VCaP (cell line): ENCODE results near the gene TAGLN.
A peak's percentile ranks its signal among the peaks of the same experiment; 100 is the strongest.

Experiments
- H3K27ac ChIP-seq: fragments of 450-650 bp; 2 replicates; pipeline ENCODE4 v1.5.1; 2017
- CTCF ChIP-seq: fragments of 450-650 bp; conservative IDR thresholded peaks from 2 replicates; pipeline ENCODE4 v1.5.1; 2017; ENCODE audit warnings: mild to moderate bottlenecking, moderate library complexity

TAGLN gene

GRCh38 chr11:117220999-117221774 lies 22.0 kb downstream of the TAGLN start:
- TF ChIP-seq CTCF, result no peak
- H3K27ac ChIP-seq, result peak overlapping the region; percentile 34

DNA sequence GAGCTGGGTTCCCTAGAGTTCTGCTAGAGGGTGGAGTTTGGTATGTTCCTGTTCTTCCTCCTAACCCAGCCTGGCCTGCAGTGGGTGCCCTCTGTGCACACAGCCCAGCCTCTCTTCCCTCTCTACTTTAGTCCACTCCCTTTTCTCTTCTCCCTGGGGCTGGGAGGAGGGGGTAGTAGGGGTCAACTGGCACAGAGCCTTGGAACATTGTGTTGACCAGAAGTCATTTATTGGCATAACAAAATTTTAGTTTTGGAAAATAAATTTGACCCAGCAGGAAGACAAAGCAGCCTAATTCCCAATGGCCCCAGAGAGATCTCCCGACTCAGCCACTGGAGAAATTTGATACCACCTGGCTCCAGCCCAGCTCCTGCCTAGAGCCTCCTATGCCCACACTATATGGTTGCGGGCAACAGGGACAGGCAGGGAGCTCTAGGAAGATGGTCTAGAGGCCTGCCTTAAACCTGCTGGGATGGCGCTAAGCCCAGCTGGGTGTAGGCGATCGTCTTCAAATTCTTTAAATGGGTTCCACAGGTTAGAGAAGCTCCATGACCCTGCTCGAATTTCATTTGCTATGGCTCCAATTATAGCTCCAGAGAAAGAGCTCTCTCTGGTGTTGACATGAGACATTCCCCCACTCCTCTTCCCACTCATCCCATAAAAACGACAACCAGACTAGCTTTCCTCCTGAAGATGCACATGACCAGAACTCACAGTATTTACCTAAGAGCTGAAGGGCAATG lies 22.8 kb downstream of the TAGLN start:
- no peak for TF ChIP-seq CTCF
- peak overlapping the region; percentile 34 for H3K27ac ChIP-seq

DNA sequence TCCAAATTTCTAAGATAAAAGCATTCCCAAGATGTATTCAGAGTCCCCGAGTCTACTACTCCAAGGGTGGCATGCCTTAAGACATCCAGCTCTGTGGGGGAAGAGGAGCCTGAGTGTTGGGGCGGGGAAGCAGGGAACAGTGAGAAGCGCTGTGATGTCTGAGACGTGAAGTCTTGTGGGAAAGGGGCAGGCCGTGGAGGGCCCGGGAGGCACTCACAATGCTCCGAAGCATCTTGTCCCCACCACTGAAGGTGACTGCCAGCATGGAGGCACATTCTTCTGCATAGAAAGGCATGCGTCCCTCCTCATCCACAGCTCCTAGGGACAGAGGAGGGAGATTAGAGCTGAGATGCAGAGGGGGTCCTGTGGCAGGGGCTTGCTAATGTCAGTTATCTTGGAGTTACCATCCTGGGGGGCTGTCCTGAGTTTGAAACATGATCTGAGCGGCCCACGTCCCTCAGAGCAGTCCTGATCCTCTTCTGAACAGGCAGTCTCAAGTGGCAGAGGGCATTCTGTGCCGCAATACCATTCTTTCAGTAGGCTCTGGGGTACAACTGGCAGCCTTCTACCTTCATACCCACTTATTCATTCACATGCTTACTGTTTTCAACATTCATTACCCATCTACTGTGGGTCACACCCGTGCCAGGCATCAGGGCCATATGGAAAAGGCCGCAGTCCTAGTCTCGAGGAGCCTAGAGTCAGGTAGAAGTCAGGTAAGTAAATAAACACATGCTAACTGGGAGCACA lies 24.0 kb downstream of the TAGLN start:
- no peak for TF ChIP-seq CTCF
- H3K27ac ChIP-seq, result peak overlapping the region; percentile 34

DNA sequence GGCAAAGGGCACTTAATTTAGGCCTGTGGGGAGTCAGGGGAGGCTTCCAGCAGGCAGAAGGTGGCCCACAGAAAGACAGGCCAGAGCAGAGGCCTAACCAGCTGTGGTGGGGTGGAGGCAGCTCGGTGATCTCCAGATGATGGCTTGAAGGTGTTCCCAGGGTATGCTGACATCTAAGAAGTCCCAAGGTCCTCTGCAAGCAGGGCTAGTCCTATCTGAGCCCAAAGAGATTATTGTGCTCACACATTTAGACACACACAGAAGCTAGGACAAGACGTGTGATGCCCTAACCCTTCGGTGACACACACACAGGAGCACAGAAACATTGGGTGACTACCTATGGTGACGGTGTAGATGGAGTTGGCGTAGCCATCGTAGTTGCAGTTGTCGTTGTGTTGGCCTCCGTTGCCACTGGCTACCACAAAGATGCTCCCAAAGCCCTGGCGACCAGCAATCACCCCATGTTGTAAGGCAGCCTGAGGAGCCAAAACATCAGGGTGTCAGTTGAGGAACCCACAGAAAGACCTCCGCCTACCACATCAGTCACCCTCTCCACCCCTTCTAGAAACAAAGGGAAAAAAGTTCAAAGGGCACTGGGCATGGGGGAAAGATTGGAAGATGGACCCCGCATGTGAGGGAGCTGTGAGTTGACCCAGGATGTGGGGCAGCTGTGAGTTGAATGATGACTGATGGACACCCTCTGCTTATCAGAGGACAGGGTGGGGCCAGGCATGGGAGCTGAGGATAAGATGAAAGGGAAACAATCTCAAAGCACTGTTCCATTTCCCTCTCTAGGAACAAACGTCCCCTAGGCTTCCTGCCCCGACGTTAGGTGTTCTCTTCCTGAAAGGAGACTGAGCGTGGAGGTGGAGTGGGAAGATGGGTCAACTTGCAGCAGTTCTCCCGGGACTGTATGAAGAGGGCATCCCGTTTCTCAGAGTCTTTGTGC lies 24.8 kb downstream of the TAGLN start:
- TF ChIP-seq CTCF, result no peak
- H3K27ac ChIP-seq, result peak overlapping the region; percentile 34; the same call in 1 of the 2 replicates

GRCh38 chr11:117225553-117226170 lies 26.5 kb downstream of the TAGLN start:
- no peak for TF ChIP-seq CTCF

More at GRCh38 chr11:117225553-117226170, 26.5 kb downstream of the TAGLN start:
- H3K27ac ChIP-seq, result peak overlapping the region; percentile 7; the same call in 1 of the 2 replicates
